AG04449 (cell line): ENCODE data around the gene MX1.

Experiments used
- CTCF ChIA-PET: fragments of 350-600 bp; formaldehyde crosslinking; extraction: SDS; loops from one replicate; lab custom pipeline; 2021; ENCODE audit warnings: antibody characterized with exemption; lab: Yijun Ruan, JAX
- POLR2A ChIA-PET: fragments of 400-600, 350-600 bp; formaldehyde crosslinking; extraction: SDS; loops from one replicate; lab custom pipeline; 2020; ENCODE audit warnings: antibody characterized with exemption, inconsistent platforms; lab: Yijun Ruan, JAX
- DNase-seq: peaks from one replicate; pipeline ENCODE4 v3.0.0-alpha.2; 2010; ENCODE audit warnings: low read depth, low spot score
- H3K4me3 ChIP-seq: 2 replicates; pipeline ENCODE4 v1.5.1; 2011; ENCODE audit warnings: low read depth, mild to moderate bottlenecking, control low read depth, low read length
- CTCF ChIP-seq: IDR thresholded peaks from one replicate; pipeline ENCODE4 v1.5.1; 2011; ENCODE audit warnings: mild to moderate bottlenecking, moderate library complexity, low read length, control low read depth, inconsistent platforms; ENCODE audit not compliant: insufficient read depth; ENCODE audit errors: missing control alignments

MX1 gene

GRCh38 chr21:41425954-41426675, at the start of gene MX1:
Gene MX1 (plus strand): TSS chr21:41426239. CDS start chr21:41432071, 5,832 bp downstream.
- DNase-seq, result no peak
- TF ChIP-seq CTCF, result no peak
- ChIA-PET POLR2A (no interaction called here), CTCF (interaction anchor here (1.6 kb wide), 1 partner anchor 33 kb away, joined by 3 read pairs; no protein-coding TSS in a partner anchor)
- peak within 1 kb of the TSS; percentile 58 for H3K4me3 ChIP-seq

GRCh38 chr21:41377715-41378114, 48.3 kb upstream of the MX1 start:
- POLR2A ChIA-PET, result no interaction called here
- TF ChIP-seq CTCF, result no peak
- DNase-seq, result no peak
- CTCF ChIA-PET, result no interaction called here
- H3K4me3 ChIP-seq, result no peak overlapping the region

GRCh38 chr21:41378849-41379248, 47.2 kb upstream of the MX1 start:
- POLR2A ChIA-PET, result no interaction called here
- DNase-seq, result no peak
- CTCF ChIA-PET, result interaction anchor here (0.8 kb wide), 1 partner anchor 96 kb away, joined by 3 read pairs; no protein-coding TSS in a partner anchor
- no peak overlapping the region for H3K4me3 ChIP-seq
- TF ChIP-seq CTCF, result no peak

GRCh38 chr21:41379901-41380300, 46.1 kb upstream of the MX1 start:
- no peak for DNase-seq
- POLR2A ChIA-PET, result no interaction called here
- CTCF ChIA-PET, result no interaction called here
- TF ChIP-seq CTCF, result no peak
- H3K4me3 ChIP-seq, result no peak overlapping the region

GRCh38 chr21:41381731-41382130, 44.3 kb upstream of the MX1 start:
- no peak for DNase-seq
- TF ChIP-seq CTCF, result no peak
- ChIA-PET POLR2A (no interaction called here), CTCF (no interaction called here)
- no peak overlapping the region for H3K4me3 ChIP-seq

- ChIA-PET CTCF (no interaction called here), POLR2A (no interaction called here)
- no peak for TF ChIP-seq CTCF
- DNase-seq, result no peak
- no peak overlapping the region for H3K4me3 ChIP-seq
These were observed 38.8 kb upstream of the MX1 start for GRCh38 chr21:41387042-41387819.
